ENCODE measurements around the gene KIF9. TPM values are rescaled to one million over a fixed set of nuclear protein-coding genes. Genes with fewer than 3 reads are reported as not detected.

The KIF9 gene
- polyA plus RNA-seq, 1 donor (not counting 4 experiments of a cell fraction or from before 2014, with no cell fraction given), result 9.2 TPM

DNA sequence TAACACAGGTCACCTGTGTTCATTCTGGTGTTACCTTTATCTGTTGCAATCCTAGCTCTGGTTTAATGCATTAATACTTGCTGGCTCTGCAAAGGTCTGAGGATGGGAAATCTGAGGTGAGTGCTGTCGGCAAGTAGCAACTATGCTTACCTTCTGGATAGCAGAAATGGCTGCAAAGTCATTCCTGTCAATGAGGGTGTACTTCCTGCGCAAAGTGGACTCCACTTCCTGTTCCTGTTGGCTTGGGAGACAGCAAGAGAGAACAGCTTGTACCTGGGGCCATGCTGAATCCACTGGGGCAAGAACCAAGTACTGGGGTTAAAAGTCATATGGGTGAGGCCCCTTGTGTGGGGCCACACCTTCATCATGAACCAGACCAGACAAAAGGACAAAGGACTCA, 37.3 kb downstream of the KIF9 start:
- dilution Hi-C loops (cut with MboI; ENCODE audit: extremely low pct_ligation_motif_present, low sequenced_read_pairs), result no loop called here
- H3K27me3 ChIP-seq (ENCODE audit: control insufficient read depth, extremely low read depth, insufficient read depth, low read length), result no peaks in the 10 kb centered on the region
- H3K4me1 ChIP-seq (ENCODE audit: control insufficient read depth, extremely low read depth, insufficient read depth, low read length), result no peaks in the 10 kb centered on the region
- H3K36me3 ChIP-seq (ENCODE audit: control insufficient read depth in 2 of 2, extremely low read depth in 1 of 2, insufficient read depth in 2 of 2, low read length in 2 of 2), result no peaks in the 10 kb centered on the region
- no peaks in the 10 kb centered on the region for H4K20me1 ChIP-seq (ENCODE audit: control insufficient read depth, extremely low read depth, insufficient read depth, low read length)
- H3K9ac ChIP-seq (ENCODE audit: control insufficient read depth, extremely low read depth, insufficient read depth, low read length), result no peak overlapping the region
- H3K79me2 ChIP-seq (ENCODE audit: control insufficient read depth, insufficient read depth, low read length), result no peaks in the 10 kb centered on the region
- H3K4me3 ChIP-seq (ENCODE audit: control insufficient read depth in 2 of 3, extremely low read depth in 1 of 3, insufficient read depth in 2 of 3, low read depth in 1 of 3, low read length in 3 of 3), result no peak overlapping the region
- no peak overlapping the region for H3K27ac ChIP-seq (ENCODE audit: control insufficient read depth, insufficient read depth, low read length)
- TF ChIP-seq EZH2 (IDR thresholded peaks at IDR 0.05; ENCODE audit: low read length), result no peak
- TF ChIP-seq, protein P1, sequence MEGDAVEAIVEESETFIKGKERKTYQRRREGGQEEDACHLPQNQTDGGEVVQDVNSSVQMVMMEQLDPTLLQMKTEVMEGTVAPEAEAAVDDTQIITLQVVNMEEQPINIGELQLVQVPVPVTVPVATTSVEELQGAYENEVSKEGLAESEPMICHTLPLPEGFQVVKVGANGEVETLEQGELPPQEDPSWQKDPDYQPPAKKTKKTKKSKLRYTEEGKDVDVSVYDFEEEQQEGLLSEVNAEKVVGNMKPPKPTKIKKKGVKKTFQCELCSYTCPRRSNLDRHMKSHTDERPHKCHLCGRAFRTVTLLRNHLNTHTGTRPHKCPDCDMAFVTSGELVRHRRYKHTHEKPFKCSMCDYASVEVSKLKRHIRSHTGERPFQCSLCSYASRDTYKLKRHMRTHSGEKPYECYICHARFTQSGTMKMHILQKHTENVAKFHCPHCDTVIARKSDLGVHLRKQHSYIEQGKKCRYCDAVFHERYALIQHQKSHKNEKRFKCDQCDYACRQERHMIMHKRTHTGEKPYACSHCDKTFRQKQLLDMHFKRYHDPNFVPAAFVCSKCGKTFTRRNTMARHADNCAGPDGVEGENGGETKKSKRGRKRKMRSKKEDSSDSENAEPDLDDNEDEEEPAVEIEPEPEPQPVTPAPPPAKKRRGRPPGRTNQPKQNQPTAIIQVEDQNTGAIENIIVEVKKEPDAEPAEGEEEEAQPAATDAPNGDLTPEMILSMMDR (optimal IDR thresholded peaks at IDR 0.05 in 1 of 3, IDR thresholded peaks at IDR 0.05 in 1 of 3, conservative IDR thresholded peaks at IDR 0.05 in 1 of 3; ENCODE audit: extremely low read depth in 1 of 3, insufficient read depth in 2 of 3, low read length in 3 of 3), result no peak
- no peaks in the 10 kb centered on the region for H3K9me3 ChIP-seq (ENCODE audit: control insufficient read depth, low read depth, low read length)
- H2AFZ ChIP-seq (ENCODE audit: control insufficient read depth, low read length), result no peak overlapping the region
- peaks cover 2% of the 10 kb centered on the region for H3K9me1 ChIP-seq (ENCODE audit: control insufficient read depth, extremely low read depth, insufficient read depth, low read length)
- DNase-seq (ENCODE audit: low read depth, low spot score), result no peak
- no peak for FAIRE-seq
- no peak overlapping the region for H3K4me2 ChIP-seq (ENCODE audit: control insufficient read depth, extremely low read depth, insufficient read depth, low read depth, low read length)

DNA sequence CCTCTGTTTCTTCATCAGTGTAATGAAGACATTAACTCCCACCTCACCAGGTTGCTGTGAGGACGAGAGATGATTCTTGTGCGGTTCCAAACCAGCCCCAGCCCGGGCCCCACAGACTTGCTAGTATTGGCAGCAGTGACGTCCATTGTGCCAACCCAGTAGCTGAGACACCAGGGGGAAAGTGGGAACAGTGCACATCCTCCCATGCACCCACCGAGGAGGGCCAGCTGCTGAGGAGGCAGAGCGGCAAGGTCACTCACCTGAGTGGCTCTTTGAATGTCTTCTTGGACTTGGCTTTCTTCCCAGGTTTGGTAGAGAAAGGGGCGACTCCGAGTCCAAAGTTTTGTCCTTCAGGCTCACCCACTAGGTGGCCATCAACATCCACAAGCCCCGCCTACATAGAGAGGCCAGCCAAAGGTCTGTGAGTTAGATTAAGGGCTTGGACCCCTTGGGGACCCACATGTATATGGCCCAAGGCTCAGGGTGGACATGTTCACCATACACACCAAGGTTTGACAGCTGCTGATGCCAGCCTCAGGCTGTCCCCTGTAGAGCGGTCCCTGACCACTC, 38.0 kb downstream of the KIF9 start:
- no peaks in the 10 kb centered on the region for H3K79me2 ChIP-seq (ENCODE audit: control insufficient read depth, insufficient read depth, low read length)

More for the DNA sequence above, 38.0 kb downstream of the KIF9 start:
- Histone ChIP-seq H3K4me1 (ENCODE audit: control insufficient read depth, extremely low read depth, insufficient read depth, low read length) (no peaks in the 10 kb centered on the region), H4K20me1 (ENCODE audit: control insufficient read depth, extremely low read depth, insufficient read depth, low read length) (no peaks in the 10 kb centered on the region), H2AFZ (ENCODE audit: control insufficient read depth, low read length) (no peak overlapping the region), H3K4me2 (ENCODE audit: control insufficient read depth, extremely low read depth, insufficient read depth, low read depth, low read length) (no peak overlapping the region), H3K27me3 (ENCODE audit: control insufficient read depth, extremely low read depth, insufficient read depth, low read length) (no peaks in the 10 kb centered on the region), H3K9me1 (ENCODE audit: control insufficient read depth, extremely low read depth, insufficient read depth, low read length) (peaks cover 2% of the 10 kb centered on the region), H3K4me3 (ENCODE audit: control insufficient read depth in 2 of 3, extremely low read depth in 1 of 3, insufficient read depth in 2 of 3, low read depth in 1 of 3, low read length in 3 of 3) (no peak overlapping the region), H3K9ac (ENCODE audit: control insufficient read depth, extremely low read depth, insufficient read depth, low read length) (no peak overlapping the region), H3K27ac (ENCODE audit: control insufficient read depth, insufficient read depth, low read length) (no peak overlapping the region), H3K9me3 (ENCODE audit: control insufficient read depth, low read depth, low read length) (no peaks in the 10 kb centered on the region), H3K36me3 (ENCODE audit: control insufficient read depth in 2 of 2, extremely low read depth in 1 of 2, insufficient read depth in 2 of 2, low read length in 2 of 2) (no peaks in the 10 kb centered on the region)
- FAIRE-seq, result no peak
- DNase-seq (ENCODE audit: low read depth, low spot score), result no peak
- TF ChIP-seq, protein P1 (optimal IDR thresholded peaks at IDR 0.05 in 1 of 3, IDR thresholded peaks at IDR 0.05 in 1 of 3, conservative IDR thresholded peaks at IDR 0.05 in 1 of 3; ENCODE audit: extremely low read depth in 1 of 3, insufficient read depth in 2 of 3, low read length in 3 of 3), result no peak
- TF ChIP-seq EZH2 (IDR thresholded peaks at IDR 0.05; ENCODE audit: low read length), result no peak
- dilution Hi-C loops (cut with MboI; ENCODE audit: extremely low pct_ligation_motif_present, low sequenced_read_pairs), result no loop called here

All from keratinocyte (primary cell).